ENCODE measurements around the gene VILL. TPM values are rescaled to one million over a fixed set of nuclear protein-coding genes. Genes with fewer than 3 reads are reported as not detected.

The VILL gene
- total RNA-seq, 1 donor from 2014 or later, result 2.3 TPM

DNA sequence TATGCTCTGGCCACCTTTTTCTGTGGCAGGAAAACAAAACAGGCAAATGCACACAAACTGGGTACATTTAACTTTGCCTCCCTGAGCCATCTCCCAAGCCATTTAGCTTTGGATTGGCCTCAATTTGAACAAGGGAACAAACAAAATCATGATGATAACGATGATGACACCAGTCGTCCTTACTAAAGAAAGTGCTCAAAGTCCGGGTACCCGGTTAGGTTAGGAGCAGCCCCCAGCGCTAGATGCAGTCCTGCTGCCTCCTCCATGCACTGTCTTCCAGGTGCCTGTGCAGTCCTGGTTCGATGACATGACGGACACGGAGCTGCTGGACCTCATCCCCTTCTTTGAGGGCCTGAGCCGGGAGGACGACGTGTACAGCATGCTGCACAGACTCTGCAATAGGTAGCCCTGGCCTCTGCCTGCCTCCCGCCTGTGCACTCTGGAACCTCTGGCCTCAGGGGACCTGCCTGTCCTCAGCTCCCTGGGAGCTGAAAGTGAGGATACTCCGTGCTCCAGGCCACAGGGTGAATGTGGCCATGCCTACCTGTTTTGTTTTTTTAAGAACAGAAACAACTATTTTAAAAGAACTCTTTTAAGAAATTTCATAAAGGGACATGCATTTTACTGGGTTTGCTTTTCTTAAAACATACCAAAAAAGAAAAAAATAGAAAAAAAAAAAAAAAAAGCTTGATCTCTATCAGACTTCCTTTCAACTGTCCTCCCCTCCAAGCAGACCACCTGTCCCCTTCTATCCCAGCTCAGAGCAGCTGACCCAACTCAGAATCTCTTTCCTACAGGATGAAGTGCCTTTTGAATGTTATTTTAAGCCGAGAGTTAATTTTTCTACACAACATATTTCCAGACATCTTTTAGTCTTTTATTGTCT lies 9.9 kb upstream of the VILL start:
- Mint-ChIP-seq H3K27me3 (ENCODE audit: unreplicated experiment) (no peaks in the 10 kb centered on the region), H3K4me3 (ENCODE audit: unreplicated experiment) (no peak overlapping the region), H3K36me3 (ENCODE audit: unreplicated experiment) (peaks cover 34% of the 10 kb centered on the region), H3K4me1 (ENCODE audit: unreplicated experiment) (no peaks in the 10 kb centered on the region), H3K9me3 (ENCODE audit: unreplicated experiment) (no peaks in the 10 kb centered on the region), H3K27ac (ENCODE audit: unreplicated experiment) (no peak overlapping the region)
- peak; percentile 72 for DNase-seq (ENCODE audit: extremely low spot score, unreplicated experiment)
- TF ChIP-seq, protein P1, sequence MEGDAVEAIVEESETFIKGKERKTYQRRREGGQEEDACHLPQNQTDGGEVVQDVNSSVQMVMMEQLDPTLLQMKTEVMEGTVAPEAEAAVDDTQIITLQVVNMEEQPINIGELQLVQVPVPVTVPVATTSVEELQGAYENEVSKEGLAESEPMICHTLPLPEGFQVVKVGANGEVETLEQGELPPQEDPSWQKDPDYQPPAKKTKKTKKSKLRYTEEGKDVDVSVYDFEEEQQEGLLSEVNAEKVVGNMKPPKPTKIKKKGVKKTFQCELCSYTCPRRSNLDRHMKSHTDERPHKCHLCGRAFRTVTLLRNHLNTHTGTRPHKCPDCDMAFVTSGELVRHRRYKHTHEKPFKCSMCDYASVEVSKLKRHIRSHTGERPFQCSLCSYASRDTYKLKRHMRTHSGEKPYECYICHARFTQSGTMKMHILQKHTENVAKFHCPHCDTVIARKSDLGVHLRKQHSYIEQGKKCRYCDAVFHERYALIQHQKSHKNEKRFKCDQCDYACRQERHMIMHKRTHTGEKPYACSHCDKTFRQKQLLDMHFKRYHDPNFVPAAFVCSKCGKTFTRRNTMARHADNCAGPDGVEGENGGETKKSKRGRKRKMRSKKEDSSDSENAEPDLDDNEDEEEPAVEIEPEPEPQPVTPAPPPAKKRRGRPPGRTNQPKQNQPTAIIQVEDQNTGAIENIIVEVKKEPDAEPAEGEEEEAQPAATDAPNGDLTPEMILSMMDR (IDR thresholded peaks at IDR 0.05), result no peak

- H3K4me3 Mint-ChIP-seq (ENCODE audit: unreplicated experiment), result no peak overlapping the region
- TF ChIP-seq, protein P1 (IDR thresholded peaks at IDR 0.05), result no peak
- H3K27me3 Mint-ChIP-seq (ENCODE audit: unreplicated experiment), result no peaks in the 10 kb centered on the region
- no peaks in the 10 kb centered on the region for H3K4me1 Mint-ChIP-seq (ENCODE audit: unreplicated experiment)
- no peaks in the 10 kb centered on the region for H3K9me3 Mint-ChIP-seq (ENCODE audit: unreplicated experiment)
- H3K36me3 Mint-ChIP-seq (ENCODE audit: unreplicated experiment), result peaks cover 32% of the 10 kb centered on the region
- peak; percentile 44 for DNase-seq (ENCODE audit: extremely low spot score, unreplicated experiment)
- no peak overlapping the region for H3K27ac Mint-ChIP-seq (ENCODE audit: unreplicated experiment)
These were observed 9.3 kb upstream of the VILL start for GRCh38 chr3:37981348-37981664.

- Mint-ChIP-seq H3K9me3 (ENCODE audit: unreplicated experiment) (no peaks in the 10 kb centered on the region), H3K27me3 (ENCODE audit: unreplicated experiment) (no peaks in the 10 kb centered on the region), H3K4me3 (ENCODE audit: unreplicated experiment) (no peak overlapping the region), H3K27ac (ENCODE audit: unreplicated experiment) (no peak overlapping the region), H3K36me3 (ENCODE audit: unreplicated experiment) (peaks cover 30% of the 10 kb centered on the region), H3K4me1 (ENCODE audit: unreplicated experiment) (no peaks in the 10 kb centered on the region)
- no peak for DNase-seq (ENCODE audit: extremely low spot score, unreplicated experiment)
- TF ChIP-seq, protein P1 (IDR thresholded peaks at IDR 0.05), result no peak
These were observed 8.3 kb upstream of the VILL start for GRCh38 chr3:37982331-37982730.

DNA sequence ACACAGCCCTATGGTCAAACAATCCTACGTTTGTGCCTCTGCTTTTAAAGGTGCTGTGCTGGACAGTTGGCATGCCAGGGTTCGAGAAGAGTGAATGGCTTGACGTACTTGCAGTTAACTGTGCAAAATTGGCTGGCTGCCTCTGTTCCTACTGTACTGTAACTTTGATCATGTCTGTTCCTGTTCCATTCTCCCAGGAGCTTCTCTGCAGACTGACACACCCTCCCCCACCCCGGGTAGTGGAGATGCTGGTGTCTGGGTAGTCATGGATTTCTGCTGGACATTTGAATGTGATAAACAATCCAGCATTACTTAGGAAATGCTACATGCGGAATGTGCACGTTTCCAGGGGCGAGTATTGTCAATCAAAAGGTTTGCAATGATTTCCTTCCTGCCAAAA lies 6.5 kb upstream of the VILL start:
- no peak for DNase-seq (ENCODE audit: extremely low spot score, unreplicated experiment)
- H3K9me3 Mint-ChIP-seq (ENCODE audit: unreplicated experiment), result no peaks in the 10 kb centered on the region

GRCh38 chr3:37984596-37984995 lies 6.0 kb upstream of the VILL start:
- H3K4me3 Mint-ChIP-seq (ENCODE audit: unreplicated experiment), result no peak overlapping the region
- no peak for DNase-seq (ENCODE audit: extremely low spot score, unreplicated experiment)
- H3K4me1 Mint-ChIP-seq (ENCODE audit: unreplicated experiment), result no peaks in the 10 kb centered on the region

More for the DNA sequence above, 6.5 kb upstream of the VILL start:
- Mint-ChIP-seq H3K27me3 (ENCODE audit: unreplicated experiment) (no peaks in the 10 kb centered on the region), H3K4me3 (ENCODE audit: unreplicated experiment) (no peak overlapping the region), H3K4me1 (ENCODE audit: unreplicated experiment) (no peaks in the 10 kb centered on the region), H3K36me3 (ENCODE audit: unreplicated experiment) (peaks cover 29% of the 10 kb centered on the region), H3K27ac (ENCODE audit: unreplicated experiment) (no peak overlapping the region)
- TF ChIP-seq, protein P1 (IDR thresholded peaks at IDR 0.05), result no peak

More at GRCh38 chr3:37984596-37984995, 6.0 kb upstream of the VILL start:
- TF ChIP-seq, protein P1 (IDR thresholded peaks at IDR 0.05), result no peak
- Mint-ChIP-seq H3K27ac (ENCODE audit: unreplicated experiment) (no peak overlapping the region), H3K27me3 (ENCODE audit: unreplicated experiment) (no peaks in the 10 kb centered on the region), H3K36me3 (ENCODE audit: unreplicated experiment) (peaks cover 29% of the 10 kb centered on the region), H3K9me3 (ENCODE audit: unreplicated experiment) (no peaks in the 10 kb centered on the region)

Measured in osteocyte (in vitro differentiated cells).